Ishikawa (cell line): ENCODE data around the gene VPS16.

Experiments
- CEBPB ChIP-seq: IDR thresholded peaks from 2 replicates; pipeline ENCODE4 v1.6.1; 2012
- CREB1 ChIP-seq: IDR thresholded peaks from 2 replicates; pipeline ENCODE4 v1.6.1; 2012; ENCODE audit warnings: low read depth
- EGR1 ChIP-seq: IDR thresholded peaks from 2 replicates; pipeline ENCODE4 v1.6.1; 2012
- EP300 ChIP-seq: IDR thresholded peaks from 2 replicates; pipeline ENCODE4 v1.6.1; 2012; ENCODE audit warnings: borderline replicate concordance
- FOXM1 ChIP-seq: IDR thresholded peaks from 2 replicates; pipeline ENCODE4 v1.6.1; 2012; ENCODE audit warnings: low read depth, borderline replicate concordance
- NFIC ChIP-seq: IDR thresholded peaks from 2 replicates; pipeline ENCODE4 v1.6.1; 2012
- RAD21 ChIP-seq: IDR thresholded peaks from 2 replicates; pipeline ENCODE4 v1.6.1; 2012; ENCODE audit warnings: low read depth
- TAF1 ChIP-seq: IDR thresholded peaks from 2 replicates; pipeline ENCODE4 v1.6.1; 2012; ENCODE audit warnings: low read depth, mild to moderate bottlenecking
- TCF12 ChIP-seq: IDR thresholded peaks from 2 replicates; pipeline ENCODE4 v1.6.1; 2012; ENCODE audit warnings: low read depth
- TEAD4 ChIP-seq: IDR thresholded peaks from 2 replicates; pipeline ENCODE4 v1.6.1; 2012
- YY1 ChIP-seq: IDR thresholded peaks from 2 replicates; pipeline ENCODE4 v1.6.1; 2012; ENCODE audit warnings: low read depth
- ZBTB7A ChIP-seq: IDR thresholded peaks from 2 replicates; pipeline ENCODE4 v1.6.1; 2012; ENCODE audit warnings: low read depth
- TF ChIP-seq, protein P1 (sequence below): IDR thresholded peaks from 2 replicates; pipeline ENCODE4 v1.6.1; 2012; ENCODE audit warnings: low read depth, mild to moderate bottlenecking
- TF ChIP-seq, protein P2 (sequence below): IDR thresholded peaks from 2 replicates; pipeline ENCODE4 v1.6.1; 2012
- TF ChIP-seq, protein P3 (sequence below): IDR thresholded peaks from 2 replicates; pipeline ENCODE4 v1.6.1; 2012

The VPS16 gene

DNA sequence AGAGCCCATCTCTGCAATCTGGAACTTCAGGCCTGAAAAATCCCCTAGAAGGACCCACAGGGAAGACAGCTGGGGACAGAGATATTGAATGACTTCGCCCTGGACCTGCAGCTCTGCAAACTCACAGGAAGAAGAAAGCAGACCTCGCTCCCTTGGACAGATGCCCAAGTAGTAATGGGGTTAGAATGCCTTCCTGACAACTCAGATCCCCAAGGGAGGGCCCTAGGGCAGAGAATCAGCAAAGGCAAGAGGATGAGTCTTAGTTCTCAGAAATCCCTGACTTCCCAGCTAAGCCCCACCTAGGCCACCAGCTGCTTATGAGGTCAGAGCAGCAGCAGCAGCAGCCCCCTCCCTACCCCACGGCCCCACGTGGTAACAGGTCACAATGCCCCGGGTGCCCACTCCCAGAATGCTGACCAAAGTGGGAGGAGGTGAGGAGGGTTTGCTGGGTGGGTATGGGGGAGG, 25.9 kb upstream of the VPS16 start, which contains the start of gene C20orf141:
Gene C20orf141, plus strand, starts transcription at position 401 of the 465 bp plus-strand sequence. CDS start 198 bp downstream, outside the sequence.
- TF ChIP-seq TAF1 (no peak), NFIC (peak; percentile 34; the same call in 1 of the 2 replicates)

DNA sequence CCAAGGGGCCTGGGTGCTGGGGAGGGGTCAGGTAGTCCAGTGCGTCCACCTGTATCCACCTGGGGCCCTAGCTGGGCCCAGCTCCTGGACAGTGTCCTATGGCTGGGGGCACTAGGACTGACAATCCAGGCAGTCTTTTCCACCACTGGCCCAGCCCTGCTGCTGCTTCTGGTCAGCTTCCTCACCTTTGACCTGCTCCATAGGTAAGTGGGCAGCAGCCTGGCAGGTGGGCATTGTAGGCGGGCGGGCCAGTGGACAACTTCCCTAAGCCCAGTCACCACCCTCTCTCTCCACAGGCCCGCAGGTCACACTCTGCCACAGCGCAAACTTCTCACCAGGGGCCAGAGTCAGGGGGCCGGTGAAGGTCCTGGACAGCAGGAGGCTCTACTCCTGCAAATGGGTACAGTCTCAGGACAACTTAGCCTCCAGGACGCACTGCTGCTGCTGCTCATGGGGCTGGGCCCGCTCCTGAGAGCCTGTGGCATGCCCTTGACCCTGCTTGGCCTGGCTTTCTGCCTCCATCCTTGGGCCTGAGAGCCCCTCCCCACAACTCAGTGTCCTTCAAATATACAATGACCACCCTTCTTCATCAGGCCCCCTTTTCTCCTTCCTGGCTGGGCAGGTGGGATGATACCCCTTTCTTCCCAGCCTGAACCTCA, 25.2 kb upstream of the VPS16 start:
- TF ChIP-seq NFIC: no peak
- TF ChIP-seq EGR1: no peak
- no peak for TF ChIP-seq CEBPB
- TF ChIP-seq TCF12: no peak
- TF ChIP-seq, protein P1, sequence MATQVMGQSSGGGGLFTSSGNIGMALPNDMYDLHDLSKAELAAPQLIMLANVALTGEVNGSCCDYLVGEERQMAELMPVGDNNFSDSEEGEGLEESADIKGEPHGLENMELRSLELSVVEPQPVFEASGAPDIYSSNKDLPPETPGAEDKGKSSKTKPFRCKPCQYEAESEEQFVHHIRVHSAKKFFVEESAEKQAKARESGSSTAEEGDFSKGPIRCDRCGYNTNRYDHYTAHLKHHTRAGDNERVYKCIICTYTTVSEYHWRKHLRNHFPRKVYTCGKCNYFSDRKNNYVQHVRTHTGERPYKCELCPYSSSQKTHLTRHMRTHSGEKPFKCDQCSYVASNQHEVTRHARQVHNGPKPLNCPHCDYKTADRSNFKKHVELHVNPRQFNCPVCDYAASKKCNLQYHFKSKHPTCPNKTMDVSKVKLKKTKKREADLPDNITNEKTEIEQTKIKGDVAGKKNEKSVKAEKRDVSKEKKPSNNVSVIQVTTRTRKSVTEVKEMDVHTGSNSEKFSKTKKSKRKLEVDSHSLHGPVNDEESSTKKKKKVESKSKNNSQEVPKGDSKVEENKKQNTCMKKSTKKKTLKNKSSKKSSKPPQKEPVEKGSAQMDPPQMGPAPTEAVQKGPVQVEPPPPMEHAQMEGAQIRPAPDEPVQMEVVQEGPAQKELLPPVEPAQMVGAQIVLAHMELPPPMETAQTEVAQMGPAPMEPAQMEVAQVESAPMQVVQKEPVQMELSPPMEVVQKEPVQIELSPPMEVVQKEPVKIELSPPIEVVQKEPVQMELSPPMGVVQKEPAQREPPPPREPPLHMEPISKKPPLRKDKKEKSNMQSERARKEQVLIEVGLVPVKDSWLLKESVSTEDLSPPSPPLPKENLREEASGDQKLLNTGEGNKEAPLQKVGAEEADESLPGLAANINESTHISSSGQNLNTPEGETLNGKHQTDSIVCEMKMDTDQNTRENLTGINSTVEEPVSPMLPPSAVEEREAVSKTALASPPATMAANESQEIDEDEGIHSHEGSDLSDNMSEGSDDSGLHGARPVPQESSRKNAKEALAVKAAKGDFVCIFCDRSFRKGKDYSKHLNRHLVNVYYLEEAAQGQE: no peak
- TF ChIP-seq RAD21: no peak
- TF ChIP-seq FOXM1: no peak
- TF ChIP-seq CREB1: no peak
- TF ChIP-seq TAF1: no peak
- no peak for TF ChIP-seq TEAD4
- no peak for TF ChIP-seq YY1
- TF ChIP-seq, protein P2, sequence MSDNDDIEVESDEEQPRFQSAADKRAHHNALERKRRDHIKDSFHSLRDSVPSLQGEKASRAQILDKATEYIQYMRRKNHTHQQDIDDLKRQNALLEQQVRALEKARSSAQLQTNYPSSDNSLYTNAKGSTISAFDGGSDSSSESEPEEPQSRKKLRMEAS: no peak
- TF ChIP-seq EP300: no peak

DNA sequence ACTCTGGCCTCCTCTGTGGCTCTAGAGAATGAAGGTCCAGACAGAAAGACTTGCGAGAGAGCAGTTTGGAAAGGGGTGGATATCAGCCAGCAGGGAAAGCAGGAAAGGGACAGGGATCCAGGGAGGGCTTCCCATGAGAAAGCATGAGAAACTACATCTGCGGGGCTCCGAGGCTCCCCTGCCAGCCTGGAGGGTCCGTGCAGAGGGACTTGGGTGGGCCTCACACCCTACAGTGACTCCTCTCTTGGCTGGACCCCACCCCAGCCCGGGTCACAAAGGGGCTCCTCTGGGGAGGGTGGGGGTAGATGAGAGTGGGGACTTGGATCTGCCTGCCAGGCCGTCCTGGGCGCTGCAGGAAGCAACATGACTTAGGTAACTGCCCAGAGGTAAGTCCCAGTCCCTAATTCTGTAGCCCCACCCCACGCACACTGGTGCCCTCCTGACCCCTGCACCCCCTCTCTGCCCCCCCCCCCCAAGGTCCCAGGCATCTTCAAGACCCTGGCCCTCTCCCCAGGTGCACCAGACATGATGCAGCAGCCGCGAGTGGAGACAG, 24.4 kb upstream of the VPS16 start, which contains the start of gene TMEM239:
Gene TMEM239, plus strand, starts transcription at position 335 of the 553 bp plus-strand sequence. Its CDS starts 191 bp downstream, at position 526.
- TF ChIP-seq EP300 (no peak), FOXM1 (no peak), EGR1 (no peak), NFIC (no peak), RAD21 (no peak), TEAD4 (no peak), ZBTB7A (no peak), TAF1 (no peak), CEBPB (no peak), TCF12 (no peak), CREB1 (no peak)
- TF ChIP-seq, protein P2: no peak
- TF ChIP-seq, protein P1: no peak
- TF ChIP-seq, protein P3, sequence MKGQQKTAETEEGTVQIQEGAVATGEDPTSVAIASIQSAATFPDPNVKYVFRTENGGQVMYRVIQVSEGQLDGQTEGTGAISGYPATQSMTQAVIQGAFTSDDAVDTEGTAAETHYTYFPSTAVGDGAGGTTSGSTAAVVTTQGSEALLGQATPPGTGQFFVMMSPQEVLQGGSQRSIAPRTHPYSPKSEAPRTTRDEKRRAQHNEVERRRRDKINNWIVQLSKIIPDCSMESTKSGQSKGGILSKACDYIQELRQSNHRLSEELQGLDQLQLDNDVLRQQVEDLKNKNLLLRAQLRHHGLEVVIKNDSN: no peak

DNA sequence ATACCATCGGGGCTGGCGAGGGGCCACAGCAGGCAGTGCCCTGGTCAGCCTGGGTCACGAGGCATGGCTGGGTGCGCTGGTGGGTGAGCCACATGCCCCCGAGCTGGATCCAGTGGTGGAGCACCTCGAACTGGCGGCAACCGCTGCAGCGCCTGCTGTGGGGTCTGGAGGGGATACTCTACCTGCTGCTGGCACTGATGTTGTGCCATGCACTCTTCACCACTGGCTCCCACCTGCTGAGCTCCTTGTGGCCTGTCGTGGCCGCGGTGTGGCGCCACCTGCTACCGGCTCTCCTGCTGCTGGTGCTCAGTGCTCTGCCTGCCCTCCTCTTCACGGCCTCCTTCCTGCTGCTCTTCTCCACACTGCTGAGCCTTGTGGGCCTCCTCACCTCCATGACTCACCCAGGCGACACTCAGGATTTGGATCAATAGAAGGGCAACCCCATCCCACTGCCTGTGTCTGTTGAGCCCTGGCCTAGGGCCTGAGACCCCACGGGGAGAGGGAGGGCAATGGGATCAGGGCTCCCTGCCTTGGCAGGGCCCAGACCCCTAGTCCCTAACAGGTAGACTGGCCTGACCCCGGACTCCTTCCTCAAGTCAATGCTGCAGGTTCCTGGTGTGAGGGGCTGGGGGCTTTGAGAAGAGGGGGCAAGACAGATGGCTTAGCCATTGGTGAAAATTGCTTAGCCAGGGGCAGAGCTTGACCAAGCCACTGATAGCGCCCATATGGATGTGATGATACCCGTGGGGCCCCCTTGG, 23.8 kb upstream of the VPS16 start:
- no peak for TF ChIP-seq CREB1
- TF ChIP-seq EGR1: no peak
- TF ChIP-seq, protein P1: no peak
- TF ChIP-seq ZBTB7A: no peak
- TF ChIP-seq TEAD4: no peak
- TF ChIP-seq EP300: no peak
- no peak for TF ChIP-seq RAD21
- TF ChIP-seq, protein P2: no peak
- TF ChIP-seq, protein P3: no peak
- TF ChIP-seq NFIC: no peak
- no peak for TF ChIP-seq YY1
